Keratinocyte (primary cell): ENCODE measurements around the gene SRXN1. TPM values are rescaled to one million over a fixed set of nuclear protein-coding genes. Genes with fewer than 3 reads are reported as not detected.

Source experiments
- DNase-seq: peaks from one replicate; pipeline ENCODE4 v3.0.0-alpha.2; 2011; ENCODE audit warnings: low read depth, missing footprints, low spot score
- FAIRE-seq: peaks from 2 replicates; lab custom pipeline; 2011; peaks lifted over from hg19 to GRCh38; lab: Jason Lieb, UNC
- H2AFZ ChIP-seq: 2 replicates; pipeline ENCODE4 v1.6.0; 2012; ENCODE audit warnings: low read length, control low read depth, inconsistent platforms; ENCODE audit not compliant: control insufficient read depth
- H3K27ac ChIP-seq: 2 replicates; pipeline ENCODE4 v1.5.1; 2011; ENCODE audit warnings: low read length; ENCODE audit not compliant: control insufficient read depth, insufficient read depth
- H3K27me3 ChIP-seq: 3 replicates; pipeline ENCODE4 v1.6.0; 2011; ENCODE audit warnings: low read length; ENCODE audit not compliant: control insufficient read depth, insufficient read depth; ENCODE audit errors: extremely low read depth
- H3K36me3 ChIP-seq, 2 experiments: 2 replicates in 1 of 2; 3 replicates in 1 of 2; pipeline ENCODE4 v1.5.1; 2011; ENCODE audit warnings: low read length in 2 of 2, mild to moderate bottlenecking in 1 of 2; ENCODE audit not compliant: control insufficient read depth in 2 of 2, insufficient read depth in 2 of 2; ENCODE audit errors: extremely low read depth in 1 of 2
- H3K4me1 ChIP-seq: 3 replicates; pipeline ENCODE4 v1.5.1; 2011; ENCODE audit warnings: low read length; ENCODE audit not compliant: control insufficient read depth, insufficient read depth; ENCODE audit errors: extremely low read depth
- H3K4me2 ChIP-seq: 3 replicates; pipeline ENCODE4 v1.6.0; 2011; ENCODE audit warnings: low read depth, low read length; ENCODE audit not compliant: control insufficient read depth, insufficient read depth; ENCODE audit errors: extremely low read depth
- H3K4me3 ChIP-seq, 3 experiments: fragments of 200-600 bp in 1 of 3; sonication (generic) in 1 of 3; 2 replicates in 2 of 3; 3 replicates in 1 of 3; pipeline ENCODE4 v1.5.1; 2011 to 2016; ENCODE audit warnings: low read length in 3 of 3, mild to moderate bottlenecking in 3 of 3, control low read depth in 2 of 3, inconsistent platforms in 1 of 3, low read depth in 1 of 3, mixed read lengths in 1 of 3, mixed run types in 1 of 3, moderate library complexity in 1 of 3; ENCODE audit not compliant: control insufficient read depth in 2 of 3, insufficient read depth in 2 of 3; ENCODE audit errors: extremely low read depth in 1 of 3
- H3K79me2 ChIP-seq: 2 replicates; pipeline ENCODE4 v1.6.0; 2012; ENCODE audit warnings: low read length; ENCODE audit not compliant: control insufficient read depth, insufficient read depth
- H3K9ac ChIP-seq: 3 replicates; pipeline ENCODE4 v1.6.0; 2011; ENCODE audit warnings: low read length; ENCODE audit not compliant: control insufficient read depth, insufficient read depth; ENCODE audit errors: extremely low read depth
- H3K9me1 ChIP-seq: 3 replicates; pipeline ENCODE4 v1.6.0; 2011; ENCODE audit warnings: low read length; ENCODE audit not compliant: control insufficient read depth, insufficient read depth; ENCODE audit errors: extremely low read depth
- H3K9me3 ChIP-seq: 2 replicates; pipeline ENCODE4 v1.5.1; 2012; ENCODE audit warnings: low read depth, low read length; ENCODE audit not compliant: control insufficient read depth
- H4K20me1 ChIP-seq: 3 replicates; pipeline ENCODE4 v1.6.0; 2011; ENCODE audit warnings: low read length; ENCODE audit not compliant: control insufficient read depth, insufficient read depth; ENCODE audit errors: extremely low read depth
- EZH2 ChIP-seq: IDR thresholded peaks from one replicate; pipeline ENCODE4 v1.6.1; 2012; ENCODE audit warnings: inconsistent platforms, mild to moderate bottlenecking, low read length, moderate library complexity
- dilution Hi-C: fragments of 300-500 bp; cut with MboI; formaldehyde crosslinking; loops from one replicate; pipeline ENCODE4 v1.7.0; 2020; ENCODE audit warnings: low sequenced_read_pairs; ENCODE audit not compliant: extremely low pct_ligation_motif_present
- polyA plus RNA-seq, 5 experiments: library from polyadenylated mRNA; depleted of rRNA in 3 of 5; stranded (reverse) in 3 of 5; stranded (forward) in 1 of 5; unstranded in 1 of 5; fragments of >200 nt; gene quantifications; 1 replicate in 1 of 5; 2 replicates in 3 of 5; 3 replicates in 1 of 5; pipeline versions ENCODE4 v1.2.1 to v1.2.3, GENCODE V29; 2011 to 2012; ENCODE audit warnings: missing spikeins in 2 of 5, low read depth in 1 of 5, low replicate concordance in 1 of 5
- TF ChIP-seq, protein P1 (sequence below), 3 experiments: IDR thresholded peaks in 1 of 3; conservative IDR thresholded peaks in 1 of 3; optimal IDR thresholded peaks in 1 of 3; 2 replicates in 2 of 3; 3 replicates in 1 of 3; pipeline versions ENCODE3 to v1.5.1; 2011; ENCODE audit warnings: low read length in 3 of 3, mild to moderate bottlenecking in 3 of 3, moderate library complexity in 2 of 3, control low read depth in 1 of 3, inconsistent platforms in 1 of 3; ENCODE audit not compliant: insufficient read depth in 2 of 3; ENCODE audit errors: extremely low read depth in 1 of 3

Gene SRXN1
- polyA plus RNA-seq, 1 donor (not counting 4 experiments of a cell fraction or from before 2014, with no cell fraction given): 51.7 TPM

DNA sequence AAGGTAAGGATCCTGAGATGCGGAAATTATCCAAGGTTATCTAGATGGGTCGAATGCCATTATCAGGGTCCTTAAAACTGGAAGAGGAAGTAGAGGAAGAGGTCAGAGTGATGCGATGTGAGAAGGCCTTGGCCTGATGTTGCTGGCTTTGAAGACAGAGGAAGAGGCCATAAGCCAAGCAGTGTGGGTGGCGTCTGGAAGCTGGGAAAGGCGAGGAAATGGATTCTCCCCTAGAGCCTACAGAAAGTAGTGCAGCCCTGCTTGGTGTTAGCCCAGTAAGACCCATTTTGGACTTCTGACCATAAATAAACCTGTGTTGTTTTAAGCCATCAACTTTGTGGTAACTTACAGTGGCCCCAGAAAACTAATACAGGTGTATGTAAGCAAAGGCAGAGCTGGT lies 2.0 kb downstream of the SRXN1 start:
- dilution Hi-C loops: no loop called here
- FAIRE-seq: no peak
- peaks cover 4% of the 10 kb centered on the region for H4K20me1 ChIP-seq
- H2AFZ ChIP-seq: no peak overlapping the region
- H3K4me1 ChIP-seq: peaks cover 13% of the 10 kb centered on the region
- H3K4me2 ChIP-seq: no peak overlapping the region
- H3K4me3 ChIP-seq: no peak overlapping the region
- DNase-seq: no peak
- peaks cover 28% of the 10 kb centered on the region for H3K79me2 ChIP-seq
- no peak overlapping the region for H3K27ac ChIP-seq
- H3K9me1 ChIP-seq: no peaks in the 10 kb centered on the region
- no peak overlapping the region for H3K9ac ChIP-seq
- H3K9me3 ChIP-seq: no peaks in the 10 kb centered on the region
- no peaks in the 10 kb centered on the region for H3K27me3 ChIP-seq
- TF ChIP-seq, protein P1, sequence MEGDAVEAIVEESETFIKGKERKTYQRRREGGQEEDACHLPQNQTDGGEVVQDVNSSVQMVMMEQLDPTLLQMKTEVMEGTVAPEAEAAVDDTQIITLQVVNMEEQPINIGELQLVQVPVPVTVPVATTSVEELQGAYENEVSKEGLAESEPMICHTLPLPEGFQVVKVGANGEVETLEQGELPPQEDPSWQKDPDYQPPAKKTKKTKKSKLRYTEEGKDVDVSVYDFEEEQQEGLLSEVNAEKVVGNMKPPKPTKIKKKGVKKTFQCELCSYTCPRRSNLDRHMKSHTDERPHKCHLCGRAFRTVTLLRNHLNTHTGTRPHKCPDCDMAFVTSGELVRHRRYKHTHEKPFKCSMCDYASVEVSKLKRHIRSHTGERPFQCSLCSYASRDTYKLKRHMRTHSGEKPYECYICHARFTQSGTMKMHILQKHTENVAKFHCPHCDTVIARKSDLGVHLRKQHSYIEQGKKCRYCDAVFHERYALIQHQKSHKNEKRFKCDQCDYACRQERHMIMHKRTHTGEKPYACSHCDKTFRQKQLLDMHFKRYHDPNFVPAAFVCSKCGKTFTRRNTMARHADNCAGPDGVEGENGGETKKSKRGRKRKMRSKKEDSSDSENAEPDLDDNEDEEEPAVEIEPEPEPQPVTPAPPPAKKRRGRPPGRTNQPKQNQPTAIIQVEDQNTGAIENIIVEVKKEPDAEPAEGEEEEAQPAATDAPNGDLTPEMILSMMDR (optimal IDR thresholded peaks at IDR 0.05 in 1 of 3, IDR thresholded peaks at IDR 0.05 in 1 of 3, conservative IDR thresholded peaks at IDR 0.05 in 1 of 3; ENCODE audit: extremely low read depth in 1 of 3, insufficient read depth in 2 of 3, low read length in 3 of 3): peak in 2 of 3 experiments; percentile 2 to 20
- TF ChIP-seq EZH2: no peak
- H3K36me3 ChIP-seq: peaks cover 24 to 30% of the 10 kb centered on the region in 2 experiments

DNA sequence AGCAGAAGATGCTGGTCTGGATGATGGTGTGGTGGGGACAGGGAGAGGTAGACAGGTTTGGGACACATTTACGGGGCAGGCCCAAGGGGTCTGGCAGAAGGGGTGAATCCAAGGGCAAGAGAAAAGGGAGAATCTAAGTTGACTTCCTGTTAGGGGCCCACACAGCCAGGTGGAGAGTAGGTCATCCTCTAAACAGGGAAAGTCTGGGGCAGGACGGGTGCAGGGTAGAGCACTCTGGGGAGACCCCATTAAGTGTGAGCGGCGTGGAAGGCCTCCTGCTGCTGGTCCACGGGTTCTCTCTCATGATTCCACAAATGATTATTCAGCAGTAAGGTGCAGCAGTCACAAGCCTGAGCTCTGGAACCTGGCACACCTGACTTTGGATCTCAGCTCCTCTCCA lies 2.7 kb downstream of the SRXN1 start:
- no peak overlapping the region for H2AFZ ChIP-seq
- DNase-seq (no peak), FAIRE-seq (no peak)
- no peaks in the 10 kb centered on the region for H3K9me3 ChIP-seq
- peaks cover 4% of the 10 kb centered on the region for H4K20me1 ChIP-seq
- peaks cover 24 to 30% of the 10 kb centered on the region in 2 experiments for H3K36me3 ChIP-seq
- H3K9ac ChIP-seq: no peak overlapping the region
- no peak overlapping the region for H3K4me3 ChIP-seq
- peaks cover 28% of the 10 kb centered on the region for H3K79me2 ChIP-seq
- no peaks in the 10 kb centered on the region for H3K27me3 ChIP-seq
- TF ChIP-seq EZH2: no peak
- TF ChIP-seq, protein P1 (optimal IDR thresholded peaks at IDR 0.05 in 1 of 3, IDR thresholded peaks at IDR 0.05 in 1 of 3, conservative IDR thresholded peaks at IDR 0.05 in 1 of 3; ENCODE audit: extremely low read depth in 1 of 3, insufficient read depth in 2 of 3, low read length in 3 of 3): no peak
- no peak overlapping the region for H3K4me2 ChIP-seq
- dilution Hi-C loops: no loop called here
- peaks cover 13% of the 10 kb centered on the region for H3K4me1 ChIP-seq
- H3K9me1 ChIP-seq: no peaks in the 10 kb centered on the region
- no peak overlapping the region for H3K27ac ChIP-seq
